Calu3 (cell line): ENCODE measurements around the gene KRTAP19-6. TPM values are rescaled to one million over a fixed set of nuclear protein-coding genes. Genes with fewer than 3 reads are reported as not detected.

Experiments
- BruUV-seq: library from RNA; stranded (reverse); fragments of 400-500 nt; replicated peaks from 2 replicates; lab custom pipeline; 2021; lab: Mats Ljungman, UMichigan
- CTCF ChIA-PET: fragments of 300-600 bp; sonication (Branson Sonifier 250); formaldehyde crosslinking; loops from one replicate; lab custom pipeline; 2022; ENCODE audit warnings: antibody characterized with exemption; lab: Charles Lee
- DNase-seq: peaks from one replicate; pipeline ENCODE4 v3.0.0; 2022
- H3K27ac Mint-ChIP-seq: one replicate; pipeline ENCODE4 v1.8.0; 2022; ENCODE audit warnings: mixed read lengths; ENCODE audit not compliant: unreplicated experiment
- H3K27me3 Mint-ChIP-seq: one replicate; pipeline ENCODE4 v1.8.0; 2022; ENCODE audit warnings: mixed read lengths; ENCODE audit not compliant: unreplicated experiment
- H3K36me3 Mint-ChIP-seq: one replicate; pipeline ENCODE4 v1.8.0; 2022; ENCODE audit warnings: mild to moderate bottlenecking, moderate library complexity, mixed read lengths; ENCODE audit not compliant: insufficient read depth, unreplicated experiment
- H3K4me1 Mint-ChIP-seq: one replicate; pipeline ENCODE4 v1.8.0; 2022; ENCODE audit warnings: mild to moderate bottlenecking, low read depth, mixed read lengths; ENCODE audit not compliant: unreplicated experiment
- H3K4me3 Mint-ChIP-seq: one replicate; pipeline ENCODE4 v1.8.0; 2022; ENCODE audit warnings: mild to moderate bottlenecking, low read depth, moderate library complexity, mixed read lengths; ENCODE audit not compliant: unreplicated experiment
- H3K9me3 Mint-ChIP-seq: one replicate; pipeline ENCODE4 v1.8.0; 2022; ENCODE audit warnings: low read depth, mixed read lengths; ENCODE audit not compliant: unreplicated experiment
- CTCF ChIP-seq: fragments of 200-600 bp; IDR thresholded peaks from one replicate; pipeline ENCODE4 v1.8.0; 2022; ENCODE audit warnings: antibody characterized with exemption; ENCODE audit not compliant: unreplicated experiment
- intact Hi-C: fragments of 100-400 bp; cut with micrococcal nuclease; formaldehyde crosslinking; loops from one replicate; pipeline ENCODE4 v1.10.0; 2022; ENCODE audit not compliant: unreplicated experiment
- total RNA-seq: library from RNA; stranded (reverse); gene quantifications from 2 replicates; pipeline ENCODE4 v1.2.3, GENCODE V29; 2022

KRTAP19-6 gene
- total RNA-seq, 1 experiment from 2014 or later = not detected

GRCh38 chr21:30497065-30497464, 44.6 kb downstream of the KRTAP19-6 start, which contains the start of gene KRTAP19-4:
Gene KRTAP19-4 (minus strand): TSS chr21:30497165. CDS start chr21:30497110, 55 bp downstream.
- TF ChIP-seq CTCF = no peak
- Mint-ChIP-seq H3K27ac (no peak within 1 kb of the TSS), H3K9me3 (peaks cover 2% of the 10 kb centered on the region), H3K27me3 (no peaks in the 10 kb centered on the region), H3K4me3 (no peak within 1 kb of the TSS), H3K4me1 (no peaks in the 10 kb centered on the region), H3K36me3 (no peaks in the 10 kb centered on the region)
- DNase-seq = no peak
- CTCF ChIA-PET = no interaction called here
- no TSS peak for BruUV-seq
- intact Hi-C loops = no loop called here

GRCh38 chr21:30491963-30492428, 49.7 kb downstream of the KRTAP19-6 start, which contains the start of gene KRTAP19-3:
Gene KRTAP19-3 (minus strand): TSS chr21:30492013. CDS start chr21:30491957, 56 bp downstream.
- no peak for DNase-seq
- Mint-ChIP-seq H3K9me3 (peaks cover 5% of the 10 kb centered on the region), H3K27ac (no peak within 1 kb of the TSS), H3K4me3 (no peak within 1 kb of the TSS), H3K36me3 (no peaks in the 10 kb centered on the region), H3K27me3 (no peaks in the 10 kb centered on the region), H3K4me1 (no peaks in the 10 kb centered on the region)
- no TSS peak for BruUV-seq
- CTCF ChIA-PET = no interaction called here
- intact Hi-C loops = no loop called here
- TF ChIP-seq CTCF = no peak

Other genes starting within 250 kb of the KRTAP19-6 start
- not detected in 2 replicates for gene KRTAP26-1, start 221.5 kb downstream of the KRTAP19-6 start, total RNA-seq
- not detected in 2 replicates for gene KRTAP27-1, start 204.2 kb downstream of the KRTAP19-6 start, total RNA-seq
- not detected in 2 replicates for gene KRTAP23-1, start 193.3 kb downstream of the KRTAP19-6 start, total RNA-seq
- not detected in 2 replicates for gene KRTAP13-2, start 169.6 kb downstream of the KRTAP19-6 start, total RNA-seq
- not detected in 2 replicates for gene KRTAP13-1, start 145.8 kb downstream of the KRTAP19-6 start, total RNA-seq
- not detected in 2 replicates for gene KRTAP13-3, start 115.9 kb downstream of the KRTAP19-6 start, total RNA-seq
- not detected in 2 replicates for gene KRTAP13-4, start 111.6 kb downstream of the KRTAP19-6 start, total RNA-seq
- not detected in 2 replicates for gene KRTAP15-1, start 101.6 kb downstream of the KRTAP19-6 start, total RNA-seq
- not detected in 2 replicates for gene KRTAP19-1, start 61.5 kb downstream of the KRTAP19-6 start, total RNA-seq
- not detected in 2 replicates for gene KRTAP19-2, start 54.4 kb downstream of the KRTAP19-6 start, total RNA-seq
- gene KRTAP19-3, start 49.9 kb downstream of the KRTAP19-6 start, total RNA-seq = not detected in 2 replicates
- gene KRTAP19-4, start 44.7 kb downstream of the KRTAP19-6 start, total RNA-seq = not detected in 2 replicates
- not detected in 2 replicates for gene KRTAP19-5, start 39.7 kb downstream of the KRTAP19-6 start, total RNA-seq
- gene KRTAP19-7, start 19.4 kb upstream of the KRTAP19-6 start, total RNA-seq = not detected in 2 replicates
- not detected in 2 replicates for gene KRTAP22-2, start 48.5 kb upstream of the KRTAP19-6 start, total RNA-seq
- gene KRTAP6-3, start 50.6 kb upstream of the KRTAP19-6 start, total RNA-seq = not detected in 2 replicates
- not detected in 2 replicates for gene KRTAP6-2, start 57.0 kb upstream of the KRTAP19-6 start, total RNA-seq
- gene KRTAP22-1, start 59.2 kb upstream of the KRTAP19-6 start, total RNA-seq = not detected in 2 replicates
- gene KRTAP6-1, start 72.1 kb upstream of the KRTAP19-6 start, total RNA-seq = not detected in 2 replicates
- not detected in 2 replicates for gene KRTAP20-1, start 74.6 kb upstream of the KRTAP19-6 start, total RNA-seq
- gene KRTAP20-4, start 78.8 kb upstream of the KRTAP19-6 start, total RNA-seq = not detected in 2 replicates
- not detected in 2 replicates for gene KRTAP20-2, start 93.3 kb upstream of the KRTAP19-6 start, total RNA-seq
- not detected in 2 replicates for gene KRTAP20-3, start 101.0 kb upstream of the KRTAP19-6 start, total RNA-seq
- not detected in 2 replicates for gene KRTAP21-3, start 176.9 kb upstream of the KRTAP19-6 start, total RNA-seq
- not detected in 2 replicates for gene KRTAP21-2, start 205.4 kb upstream of the KRTAP19-6 start, total RNA-seq
- not detected in 2 replicates for gene KRTAP21-1, start 213.6 kb upstream of the KRTAP19-6 start, total RNA-seq